ENCODE data around the gene EBF3. TPM values are rescaled to one million over a fixed set of nuclear protein-coding genes. Genes with fewer than 3 reads are reported as not detected.

EBF3 gene
- total RNA-seq, 1 experiment from 2014 or later: 0.12 TPM

- intact Hi-C loops (cut with micrococcal nuclease): no loop called here
- ChIA-PET POLR2A (no interaction called here), RAD21 (ENCODE audit: low non-redundant PET in 1 of 2, low total read pairs in 2 of 2, uncharacterized antibody in 2 of 2, unreplicated experiment in 2 of 2) (no interaction called here), CTCF (no interaction called here)
- H3K79me2 ChIP-seq (ENCODE audit: insufficient read depth, low read length): no peaks in the 10 kb centered on the region
- TF ChIP-seq EZH2phosphoT487 (IDR thresholded peaks at IDR 0.05; ENCODE audit: borderline replicate concordance): no peak
- no peak for TF ChIP-seq EZH2 (IDR thresholded peaks at IDR 0.05)
- TF ChIP-seq, protein P1, sequence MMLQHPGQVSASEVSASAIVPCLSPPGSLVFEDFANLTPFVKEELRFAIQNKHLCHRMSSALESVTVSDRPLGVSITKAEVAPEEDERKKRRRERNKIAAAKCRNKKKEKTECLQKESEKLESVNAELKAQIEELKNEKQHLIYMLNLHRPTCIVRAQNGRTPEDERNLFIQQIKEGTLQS (IDR thresholded peaks at IDR 0.05): no peak
- no peak for TF ChIP-seq FOSL1 (IDR thresholded peaks at IDR 0.05; ENCODE audit: low read depth)
- TF ChIP-seq, protein P2, sequence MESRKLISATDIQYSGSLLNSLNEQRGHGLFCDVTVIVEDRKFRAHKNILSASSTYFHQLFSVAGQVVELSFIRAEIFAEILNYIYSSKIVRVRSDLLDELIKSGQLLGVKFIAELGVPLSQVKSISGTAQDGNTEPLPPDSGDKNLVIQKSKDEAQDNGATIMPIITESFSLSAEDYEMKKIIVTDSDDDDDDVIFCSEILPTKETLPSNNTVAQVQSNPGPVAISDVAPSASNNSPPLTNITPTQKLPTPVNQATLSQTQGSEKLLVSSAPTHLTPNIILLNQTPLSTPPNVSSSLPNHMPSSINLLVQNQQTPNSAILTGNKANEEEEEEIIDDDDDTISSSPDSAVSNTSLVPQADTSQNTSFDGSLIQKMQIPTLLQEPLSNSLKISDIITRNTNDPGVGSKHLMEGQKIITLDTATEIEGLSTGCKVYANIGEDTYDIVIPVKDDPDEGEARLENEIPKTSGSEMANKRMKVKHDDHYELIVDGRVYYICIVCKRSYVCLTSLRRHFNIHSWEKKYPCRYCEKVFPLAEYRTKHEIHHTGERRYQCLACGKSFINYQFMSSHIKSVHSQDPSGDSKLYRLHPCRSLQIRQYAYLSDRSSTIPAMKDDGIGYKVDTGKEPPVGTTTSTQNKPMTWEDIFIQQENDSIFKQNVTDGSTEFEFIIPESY (IDR thresholded peaks at IDR 0.05; ENCODE audit: extremely low read depth, insufficient replicate concordance, low read length): no peak
- no peak overlapping the region for H2AFZ ChIP-seq (ENCODE audit: low read depth, low read length, poor library complexity, severe bottlenecking)
- H3K4me1 ChIP-seq (ENCODE audit: control insufficient read depth in 1 of 2, insufficient read depth in 2 of 2, low read length in 2 of 2): no peaks in the 10 kb centered on the region
- H3K36me3 ChIP-seq (ENCODE audit: control insufficient read depth in 1 of 2, insufficient read depth in 2 of 2, low read length in 2 of 2): no peaks in the 10 kb centered on the region
- no peaks in the 10 kb centered on the region for H3K9me2 ChIP-seq (ENCODE audit: insufficient read depth)
- DNase-seq (ENCODE audit: low read depth, low spot score): no peak
- BruUV-seq (replicated peaks): no TSS peak
- H3K27me3 ChIP-seq (ENCODE audit: insufficient read depth, low read length): no peaks in the 10 kb centered on the region
- no peak overlapping the region for H3K4me3 ChIP-seq (replicated peaks in 1 of 2; ENCODE audit: low read depth in 1 of 2, low read length in 2 of 2)
- H3K9me3 ChIP-seq (ENCODE audit: control insufficient read depth in 1 of 2, insufficient read depth in 1 of 2, low read depth in 1 of 2, low read length in 2 of 2): no peaks in the 10 kb centered on the region
- no peak overlapping the region for H3K27ac ChIP-seq (ENCODE audit: low read depth, low read length)
- H4K20me1 ChIP-seq (ENCODE audit: insufficient read depth): no peaks in the 10 kb centered on the region
- no peak overlapping the region for H3K4me2 ChIP-seq (ENCODE audit: low read length)
- no peak overlapping the region for H3K9ac ChIP-seq (ENCODE audit: low read length)
- no peak for ATAC-seq
Observed at GRCh38 chr10:129864601-129865126, 99.4 kb downstream of the EBF3 start.

- no TSS peak for BruUV-seq (replicated peaks)
- no peak overlapping the region for H3K4me2 ChIP-seq (ENCODE audit: low read length)
- RAD21 ChIA-PET (ENCODE audit: low non-redundant PET in 1 of 2, low total read pairs in 2 of 2, uncharacterized antibody in 2 of 2, unreplicated experiment in 2 of 2): no interaction called here
- no peak overlapping the region for H3K4me3 ChIP-seq (replicated peaks in 1 of 2; ENCODE audit: low read depth in 1 of 2, low read length in 2 of 2)
- no peaks in the 10 kb centered on the region for H3K36me3 ChIP-seq (ENCODE audit: control insufficient read depth in 1 of 2, insufficient read depth in 2 of 2, low read length in 2 of 2)
- H3K9me3 ChIP-seq (ENCODE audit: control insufficient read depth in 1 of 2, insufficient read depth in 1 of 2, low read depth in 1 of 2, low read length in 2 of 2): no peaks in the 10 kb centered on the region
- CTCF ChIA-PET: no interaction called here
- no peaks in the 10 kb centered on the region for H3K79me2 ChIP-seq (ENCODE audit: insufficient read depth, low read length)
- H3K9ac ChIP-seq (ENCODE audit: low read length): no peak overlapping the region
- H4K20me1 ChIP-seq (ENCODE audit: insufficient read depth): no peaks in the 10 kb centered on the region
- ATAC-seq: no peak
- POLR2A ChIA-PET: no interaction called here
- no peak for DNase-seq (ENCODE audit: low read depth, low spot score)
- H2AFZ ChIP-seq (ENCODE audit: low read depth, low read length, poor library complexity, severe bottlenecking): no peak overlapping the region
- H3K9me2 ChIP-seq (ENCODE audit: insufficient read depth): no peaks in the 10 kb centered on the region
- no peaks in the 10 kb centered on the region for H3K4me1 ChIP-seq (ENCODE audit: control insufficient read depth in 1 of 2, insufficient read depth in 2 of 2, low read length in 2 of 2)
- intact Hi-C loops (cut with micrococcal nuclease): no loop called here
- H3K27ac ChIP-seq (ENCODE audit: low read depth, low read length): no peak overlapping the region
- H3K27me3 ChIP-seq (ENCODE audit: insufficient read depth, low read length): no peaks in the 10 kb centered on the region
- TF ChIP-seq SIN3A (IDR thresholded peaks at IDR 0.05; ENCODE audit: low read depth) (no peak), ZFX (IDR thresholded peaks at IDR 0.05) (no peak), ZNF274 (IDR thresholded peaks at IDR 0.05; ENCODE audit: low read depth, low read length) (no peak), FOSL1 (IDR thresholded peaks at IDR 0.05; ENCODE audit: low read depth) (no peak), JUND (IDR thresholded peaks at IDR 0.05) (no peak), POLR2AphosphoS5 (IDR thresholded peaks at IDR 0.05; ENCODE audit: low read depth, low read length) (no peak), MAX (IDR thresholded peaks at IDR 0.05) (no peak), RAD21 (IDR thresholded peaks at IDR 0.05; ENCODE audit: low read depth) (no peak)
- TF ChIP-seq, protein P2 (IDR thresholded peaks at IDR 0.05; ENCODE audit: extremely low read depth, insufficient replicate concordance, low read length): no peak
- TF ChIP-seq, protein P1 (IDR thresholded peaks at IDR 0.05): no peak
- TF ChIP-seq, protein P3, sequence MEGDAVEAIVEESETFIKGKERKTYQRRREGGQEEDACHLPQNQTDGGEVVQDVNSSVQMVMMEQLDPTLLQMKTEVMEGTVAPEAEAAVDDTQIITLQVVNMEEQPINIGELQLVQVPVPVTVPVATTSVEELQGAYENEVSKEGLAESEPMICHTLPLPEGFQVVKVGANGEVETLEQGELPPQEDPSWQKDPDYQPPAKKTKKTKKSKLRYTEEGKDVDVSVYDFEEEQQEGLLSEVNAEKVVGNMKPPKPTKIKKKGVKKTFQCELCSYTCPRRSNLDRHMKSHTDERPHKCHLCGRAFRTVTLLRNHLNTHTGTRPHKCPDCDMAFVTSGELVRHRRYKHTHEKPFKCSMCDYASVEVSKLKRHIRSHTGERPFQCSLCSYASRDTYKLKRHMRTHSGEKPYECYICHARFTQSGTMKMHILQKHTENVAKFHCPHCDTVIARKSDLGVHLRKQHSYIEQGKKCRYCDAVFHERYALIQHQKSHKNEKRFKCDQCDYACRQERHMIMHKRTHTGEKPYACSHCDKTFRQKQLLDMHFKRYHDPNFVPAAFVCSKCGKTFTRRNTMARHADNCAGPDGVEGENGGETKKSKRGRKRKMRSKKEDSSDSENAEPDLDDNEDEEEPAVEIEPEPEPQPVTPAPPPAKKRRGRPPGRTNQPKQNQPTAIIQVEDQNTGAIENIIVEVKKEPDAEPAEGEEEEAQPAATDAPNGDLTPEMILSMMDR (IDR thresholded peaks at IDR 0.05 in 2 of 3, conservative IDR thresholded peaks at IDR 0.05 in 1 of 3; ENCODE audit: borderline replicate concordance in 1 of 3, insufficient read depth in 1 of 3, low read depth in 2 of 3, low read length in 2 of 3): no peak
Observed at GRCh38 chr10:129864082-129864481, 100.0 kb downstream of the EBF3 start.

All from HCT116 (cell line).